Activated naive CD4-positive, alpha-beta T cell treated with anti-CD3 and anti-CD28 coated beads for 36 hours (primary cell): ENCODE results near the gene OR5AC2. TPM values are rescaled to one million over a fixed set of nuclear protein-coding genes. Genes with fewer than 3 reads are reported as not detected.

Source experiments
- CTCF ChIA-PET: fragments of 350-600 bp; sonication (Branson Sonifier 250); formaldehyde crosslinking; loops from one replicate; lab custom pipeline; 2021; ENCODE audit warnings: antibody characterized with exemption; lab: Charles Lee
- DNase-seq: peaks from one replicate; pipeline ENCODE4 v3.0.0-alpha.2; 2020
- H3K27ac Mint-ChIP-seq: one replicate; pipeline ENCODE4 v1.8.0; 2021; ENCODE audit warnings: mild to moderate bottlenecking, mixed read lengths
- H3K27me3 Mint-ChIP-seq: one replicate; pipeline ENCODE4 v1.8.0; 2021; ENCODE audit warnings: low read depth, mixed read lengths
- H3K36me3 Mint-ChIP-seq: one replicate; pipeline ENCODE4 v1.8.0; 2021; ENCODE audit warnings: low read depth, mixed read lengths
- H3K4me1 Mint-ChIP-seq: one replicate; pipeline ENCODE4 v1.8.0; 2021; ENCODE audit warnings: low read depth, mixed read lengths
- H3K4me3 Mint-ChIP-seq: one replicate; pipeline ENCODE4 v1.8.0; 2021; ENCODE audit warnings: mild to moderate bottlenecking, moderate library complexity, mixed read lengths
- H3K9me3 Mint-ChIP-seq: one replicate; pipeline ENCODE4 v1.8.0; 2021; ENCODE audit warnings: mixed read lengths
- intact Hi-C: fragments of 100-400 bp; cut with micrococcal nuclease; formaldehyde crosslinking; loops from one replicate; pipeline ENCODE4 v1.15.1; 2023
- total RNA-seq, 2 experiments: library from RNA; stranded (reverse); gene quantifications; one replicate each; pipeline ENCODE4 v1.2.3, GENCODE V29; 2021

OR5AC2 gene, protein sequence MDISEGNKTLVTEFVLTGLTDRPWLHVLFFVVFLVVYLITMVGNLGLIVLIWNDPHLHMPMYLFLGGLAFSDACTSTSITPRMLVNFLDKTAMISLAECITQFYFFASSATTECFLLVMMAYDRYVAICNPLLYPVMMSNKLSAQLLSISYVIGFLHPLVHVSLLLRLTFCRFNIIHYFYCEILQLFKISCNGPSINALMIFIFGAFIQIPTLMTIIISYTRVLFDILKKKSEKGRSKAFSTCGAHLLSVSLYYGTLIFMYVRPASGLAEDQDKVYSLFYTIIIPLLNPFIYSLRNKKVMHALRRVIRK
- total RNA-seq, result not detected

DNA sequence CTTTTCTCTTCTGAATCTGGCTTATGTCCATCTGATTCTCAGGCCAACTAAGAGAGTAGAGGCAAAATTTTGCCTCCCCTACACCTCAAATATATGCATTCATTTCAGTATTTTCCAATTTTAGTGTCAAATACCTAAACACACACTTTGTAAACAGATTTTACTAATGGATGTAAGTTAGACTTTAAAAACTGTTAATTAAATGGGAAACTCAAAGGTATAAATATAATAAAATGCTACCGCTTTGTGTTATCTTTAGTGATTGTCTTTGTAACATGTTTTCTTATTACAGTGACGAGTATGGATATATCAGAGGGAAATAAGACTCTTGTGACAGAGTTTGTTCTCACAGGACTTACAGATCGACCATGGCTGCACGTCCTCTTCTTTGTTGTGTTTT, at the start of gene OR5AC2:
TSS of gene OR5AC2 (plus strand) at position 301 of the 400 bp plus-strand sequence. CDS start at position 301, 0 bp downstream.
- intact Hi-C loops, result no loop called here
- H3K9me3 Mint-ChIP-seq, result no peaks in the 10 kb centered on the region
- H3K4me1 Mint-ChIP-seq, result no peaks in the 10 kb centered on the region
- H3K4me3 Mint-ChIP-seq, result no peak within 1 kb of the TSS
- no peaks in the 10 kb centered on the region for H3K27me3 Mint-ChIP-seq
- DNase-seq, result no peak
- H3K36me3 Mint-ChIP-seq, result no peaks in the 10 kb centered on the region
- H3K27ac Mint-ChIP-seq, result no peak within 1 kb of the TSS
- CTCF ChIA-PET, result no interaction called here

DNA sequence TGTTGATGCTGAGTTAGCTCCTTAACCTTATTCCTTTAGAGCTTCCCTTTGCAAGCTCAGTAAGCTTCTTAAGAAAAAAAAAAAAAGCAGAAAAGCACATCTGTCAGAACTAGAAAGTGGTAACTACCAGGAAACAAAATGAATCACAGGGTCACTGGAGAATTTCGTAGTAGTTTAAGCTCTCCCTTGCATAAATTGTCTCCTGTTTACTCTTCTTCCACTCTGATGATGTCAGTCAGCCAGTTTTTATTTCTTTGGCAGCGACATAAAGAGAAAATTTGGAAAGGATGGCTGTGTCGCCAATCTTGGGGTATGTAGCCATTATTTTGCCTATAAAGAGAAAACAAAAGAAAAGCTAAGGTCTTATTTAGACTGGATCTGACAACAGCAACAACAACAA, 48.7 kb upstream of the OR5AC2 start:
- DNase-seq, result no peak
- Mint-ChIP-seq H3K4me3 (no peak overlapping the region), H3K27me3 (no peaks in the 10 kb centered on the region), H3K36me3 (no peaks in the 10 kb centered on the region), H3K4me1 (peaks cover 6% of the 10 kb centered on the region), H3K9me3 (peaks cover 3% of the 10 kb centered on the region), H3K27ac (no peak overlapping the region)
- CTCF ChIA-PET, result interaction anchor here (0.6 to 5.8 kb wide), 10 partner anchors 8 to 535 kb away, joined by 3 to 51 read pairs (median 5); partner anchors contain the start of gene CRYBG3
- intact Hi-C loops, result loop anchor here (2.0 to 10.0 kb wide), 3 partner anchors 697 to 934 kb away; partner anchors contain the start of gene DCBLD2

DNA sequence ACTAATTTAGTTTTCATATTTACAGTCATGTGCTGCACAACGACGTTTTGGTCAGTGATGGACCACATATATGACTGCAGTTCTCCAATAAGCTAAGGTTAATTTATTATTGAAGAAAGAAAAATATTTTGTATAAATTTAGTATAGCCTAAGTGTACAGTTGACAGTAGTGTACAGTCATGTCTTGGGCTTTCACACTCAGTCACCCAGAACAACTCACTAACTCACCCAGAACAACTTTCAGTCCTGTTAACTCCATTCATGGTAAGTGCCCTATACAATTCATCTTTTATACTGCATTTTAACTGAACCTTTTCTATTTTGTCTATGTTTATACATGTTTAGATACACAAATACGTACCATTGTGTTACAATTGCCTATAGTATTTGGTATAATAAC, 48.1 kb upstream of the OR5AC2 start:
- Mint-ChIP-seq H3K27ac (no peak overlapping the region), H3K36me3 (no peaks in the 10 kb centered on the region), H3K4me3 (peak overlapping the region; percentile 88), H3K9me3 (peaks cover 3% of the 10 kb centered on the region), H3K4me1 (peaks cover 6% of the 10 kb centered on the region), H3K27me3 (no peaks in the 10 kb centered on the region)
- CTCF ChIA-PET, result interaction anchor here (0.6 to 5.8 kb wide), 15 partner anchors 8 to 559 kb away, joined by 3 to 51 read pairs (median 4); partner anchors contain the start of gene CRYBG3
- DNase-seq, result no peak
- intact Hi-C loops, result loop anchor here (1.0 to 10.0 kb wide), 11 partner anchors 149 to 933 kb away; partner anchors contain the start of genes CLDND1, CPOX and DCBLD2

DNA sequence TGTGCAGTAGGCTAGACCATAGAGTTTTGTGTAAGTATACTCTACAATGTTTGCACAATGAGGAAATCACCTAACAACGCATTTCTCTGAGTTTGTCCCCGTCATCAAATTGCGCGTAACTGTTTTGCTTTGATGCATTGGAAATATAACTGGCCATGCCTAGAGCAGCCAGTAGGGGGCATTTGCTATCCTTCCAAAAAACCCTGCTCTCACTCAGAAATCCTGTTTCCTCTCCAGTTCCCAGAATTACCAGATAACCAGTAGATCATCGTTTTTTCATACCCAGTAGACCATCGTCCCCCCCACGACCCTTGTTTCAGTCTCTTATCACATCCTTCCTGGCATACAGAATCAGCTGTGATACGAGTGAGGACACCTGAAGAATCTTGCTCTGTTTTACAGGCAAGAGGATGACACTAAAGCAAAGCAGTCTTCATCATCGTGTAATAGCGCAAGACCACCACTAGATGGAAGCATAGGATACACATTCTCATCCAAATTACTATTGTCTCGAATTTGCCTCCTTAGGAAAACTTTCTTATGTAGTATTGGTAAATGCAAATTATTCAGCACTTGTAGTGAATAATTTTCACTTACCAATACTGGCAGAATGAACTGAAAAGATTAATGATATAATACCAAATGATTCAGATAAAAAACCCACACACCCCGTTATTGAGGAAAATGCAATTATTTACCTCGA, 47.5 kb upstream of the OR5AC2 start:
- Mint-ChIP-seq H3K36me3 (no peaks in the 10 kb centered on the region), H3K27me3 (no peaks in the 10 kb centered on the region), H3K27ac (peak overlapping the region; percentile 98), H3K4me1 (peaks cover 6% of the 10 kb centered on the region), H3K4me3 (peak overlapping the region; percentile 88), H3K9me3 (peaks cover 3% of the 10 kb centered on the region)
- DNase-seq, result peak; percentile 86
- intact Hi-C loops, result loop anchor here (1.0 to 10.0 kb wide), 11 partner anchors 149 to 933 kb away; partner anchors contain the start of genes CLDND1, CPOX and DCBLD2
- CTCF ChIA-PET, result interaction anchor here (0.7 to 5.8 kb wide), 16 partner anchors 8 to 558 kb away, joined by 3 to 51 read pairs (median 4); no protein-coding TSS in a partner anchor

DNA sequence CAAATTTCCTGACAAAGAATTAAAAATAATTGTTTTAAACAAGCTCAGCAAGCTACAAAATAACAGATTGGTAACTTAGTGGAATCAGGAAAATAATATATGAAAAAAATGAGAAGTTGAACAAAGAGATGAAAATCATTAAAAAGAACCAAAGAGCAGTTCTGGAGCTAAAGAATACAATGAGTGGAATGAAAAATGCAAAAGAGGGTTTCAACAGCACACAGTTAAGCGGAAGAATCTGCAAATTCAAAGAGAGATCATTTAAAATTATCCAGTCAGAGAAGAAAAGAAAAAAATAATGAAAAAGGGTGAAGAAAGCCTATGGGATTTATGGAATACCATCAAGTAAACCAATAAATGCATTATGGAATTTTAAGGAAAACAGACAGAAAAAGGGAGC, 45.6 kb upstream of the OR5AC2 start:
- no peaks in the 10 kb centered on the region for H3K27me3 Mint-ChIP-seq
- no peak for DNase-seq
- CTCF ChIA-PET, result interaction anchor here (1.7 to 5.8 kb wide), 6 partner anchors 15 to 302 kb away, joined by 3 to 51 read pairs (median 16); no protein-coding TSS in a partner anchor
- H3K36me3 Mint-ChIP-seq, result no peaks in the 10 kb centered on the region
- no peak overlapping the region for H3K4me3 Mint-ChIP-seq
- H3K4me1 Mint-ChIP-seq, result peaks cover 6% of the 10 kb centered on the region
- no peak overlapping the region for H3K27ac Mint-ChIP-seq
- intact Hi-C loops, result no loop called here
- H3K9me3 Mint-ChIP-seq, result peaks cover 3% of the 10 kb centered on the region

DNA sequence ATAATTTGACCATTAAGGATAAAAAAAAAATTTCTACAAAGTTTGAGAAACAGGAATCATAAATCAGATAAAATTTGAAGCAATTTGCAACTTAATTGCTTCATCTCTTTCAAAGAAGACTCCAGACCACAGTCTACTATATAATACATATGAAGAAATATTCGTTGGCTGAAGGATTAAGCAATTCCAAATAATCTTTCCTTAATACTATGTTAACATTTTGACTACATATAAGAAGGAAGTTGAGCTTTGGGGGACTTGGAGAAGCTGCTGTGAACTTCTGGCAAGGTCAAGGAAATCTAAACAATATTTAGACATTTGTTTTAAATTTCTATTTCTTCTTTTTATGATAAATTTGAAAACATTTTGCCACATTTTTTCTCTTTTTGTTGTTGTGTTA, 38.4 kb upstream of the OR5AC2 start:
- no peaks in the 10 kb centered on the region for H3K4me1 Mint-ChIP-seq
- CTCF ChIA-PET, result interaction anchor here (0.7 to 0.8 kb wide), 2 partner anchors 9 to 280 kb away, joined by 3 to 4 read pairs; no protein-coding TSS in a partner anchor
- H3K36me3 Mint-ChIP-seq, result no peaks in the 10 kb centered on the region
- no peak overlapping the region for H3K27ac Mint-ChIP-seq
- H3K9me3 Mint-ChIP-seq, result no peaks in the 10 kb centered on the region
- no peak for DNase-seq
- H3K27me3 Mint-ChIP-seq, result peaks cover 3% of the 10 kb centered on the region
- intact Hi-C loops, result no loop called here
- no peak overlapping the region for H3K4me3 Mint-ChIP-seq

DNA sequence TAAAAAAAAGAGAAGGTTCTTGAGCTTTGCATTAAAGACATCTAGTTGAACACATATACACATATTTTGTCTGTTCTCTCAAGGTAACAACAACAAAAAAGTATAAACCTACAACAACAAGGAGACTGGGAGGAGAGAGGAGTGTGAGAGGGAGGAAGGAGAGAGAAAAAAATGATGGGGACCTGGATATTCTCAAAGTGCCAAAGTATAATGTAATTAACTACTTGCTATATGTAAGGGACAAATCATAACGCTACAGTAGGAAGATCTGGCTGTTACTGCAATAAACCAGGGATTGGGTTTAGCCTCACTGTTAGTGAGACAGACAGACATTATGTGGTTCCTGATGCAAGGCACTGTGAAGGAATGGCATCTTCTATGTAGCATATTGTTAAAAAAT, 37.7 kb upstream of the OR5AC2 start:
- Mint-ChIP-seq H3K36me3 (no peaks in the 10 kb centered on the region), H3K27ac (no peak overlapping the region), H3K4me1 (no peaks in the 10 kb centered on the region), H3K4me3 (no peak overlapping the region), H3K9me3 (no peaks in the 10 kb centered on the region), H3K27me3 (peaks cover 3% of the 10 kb centered on the region)
- intact Hi-C loops, result no loop called here
- CTCF ChIA-PET, result interaction anchor here (0.7 kb wide), 1 partner anchor 280 kb away, joined by 3 read pairs; no protein-coding TSS in a partner anchor
- DNase-seq, result no peak

DNA sequence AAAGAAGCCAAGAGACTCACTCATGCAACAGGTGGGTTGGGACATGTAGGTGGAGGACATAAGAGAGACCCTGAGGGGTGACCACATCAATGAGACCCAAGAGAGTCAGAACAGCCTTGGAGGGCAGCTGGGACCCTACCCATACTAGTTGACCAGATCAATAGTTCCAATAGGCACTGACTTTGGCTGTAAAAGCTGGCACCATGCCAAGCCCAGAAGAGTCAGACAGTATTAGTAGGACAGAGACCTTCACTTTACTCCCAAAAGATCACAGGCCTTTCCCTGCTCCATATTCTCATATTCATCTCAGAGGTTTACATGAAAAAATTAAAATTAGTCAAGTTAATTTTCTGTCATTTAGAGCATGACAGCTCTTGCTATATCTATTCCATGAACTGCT, 30.9 kb upstream of the OR5AC2 start:
- Mint-ChIP-seq H3K27me3 (peaks cover 5% of the 10 kb centered on the region), H3K4me3 (no peak overlapping the region), H3K27ac (no peak overlapping the region), H3K4me1 (no peaks in the 10 kb centered on the region), H3K9me3 (no peaks in the 10 kb centered on the region), H3K36me3 (no peaks in the 10 kb centered on the region)
- CTCF ChIA-PET, result no interaction called here
- intact Hi-C loops, result no loop called here
- DNase-seq, result no peak

DNA sequence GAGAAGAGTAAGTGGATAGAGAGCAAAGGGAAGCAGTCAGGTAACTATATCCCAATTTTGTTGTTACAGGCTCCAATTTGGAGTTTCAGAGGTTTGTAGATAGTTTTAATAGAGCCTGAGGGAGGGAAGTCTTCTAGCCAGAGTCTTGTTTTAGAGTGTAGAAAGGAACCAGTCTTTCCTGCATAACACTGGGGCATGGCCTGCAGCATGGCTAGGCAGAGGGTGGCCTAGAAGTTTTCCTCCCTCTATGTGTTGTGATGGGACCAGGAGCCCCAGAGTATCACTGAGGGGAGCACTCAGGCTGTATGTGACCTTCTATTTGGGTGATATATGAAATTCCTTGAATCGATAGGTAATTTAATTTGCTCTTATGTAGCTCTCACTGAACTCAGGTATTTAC, 29.3 kb upstream of the OR5AC2 start:
- Mint-ChIP-seq H3K36me3 (no peaks in the 10 kb centered on the region), H3K9me3 (no peaks in the 10 kb centered on the region), H3K4me3 (no peak overlapping the region), H3K4me1 (no peaks in the 10 kb centered on the region), H3K27ac (no peak overlapping the region), H3K27me3 (peaks cover 2% of the 10 kb centered on the region)
- CTCF ChIA-PET, result no interaction called here
- DNase-seq, result no peak
- intact Hi-C loops, result no loop called here

DNA sequence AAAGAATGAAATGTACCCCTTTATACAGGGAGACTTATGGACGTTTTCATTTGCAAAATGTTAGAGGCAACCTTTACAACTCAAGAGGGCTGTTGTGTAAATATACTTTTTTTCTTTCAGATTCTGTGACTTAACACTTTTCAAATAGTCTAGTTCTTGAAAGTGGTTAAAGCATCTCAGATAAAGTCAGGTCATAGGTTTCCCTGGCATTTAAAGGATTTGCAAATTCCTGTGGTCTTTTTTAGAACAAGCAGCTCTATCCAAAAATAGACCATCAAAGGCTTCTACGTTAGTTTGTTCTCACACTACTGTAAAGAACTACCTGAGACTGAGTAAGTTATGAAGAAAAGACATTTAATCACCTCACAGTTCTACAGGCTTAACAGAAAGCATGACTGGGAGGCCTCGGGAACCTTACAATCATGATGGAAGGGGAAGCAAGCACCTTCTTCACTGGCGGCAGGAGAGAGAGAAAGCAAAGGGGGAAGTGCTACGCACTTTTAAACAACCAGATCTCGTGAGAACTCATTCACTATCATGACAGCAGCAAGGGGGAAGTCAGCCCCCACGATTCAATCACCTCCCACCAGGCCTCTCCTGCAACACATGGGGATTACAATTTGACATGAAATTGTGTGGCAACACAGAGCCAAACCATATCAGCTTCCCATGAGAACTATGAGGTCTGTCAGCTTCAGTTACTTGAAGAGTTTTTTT, 28.6 kb upstream of the OR5AC2 start:
- Mint-ChIP-seq H3K36me3 (no peaks in the 10 kb centered on the region), H3K4me3 (no peak overlapping the region), H3K9me3 (no peaks in the 10 kb centered on the region), H3K27me3 (peaks cover 2% of the 10 kb centered on the region), H3K27ac (no peak overlapping the region), H3K4me1 (no peaks in the 10 kb centered on the region)
- no peak for DNase-seq
- CTCF ChIA-PET, result no interaction called here
- intact Hi-C loops, result no loop called here

DNA sequence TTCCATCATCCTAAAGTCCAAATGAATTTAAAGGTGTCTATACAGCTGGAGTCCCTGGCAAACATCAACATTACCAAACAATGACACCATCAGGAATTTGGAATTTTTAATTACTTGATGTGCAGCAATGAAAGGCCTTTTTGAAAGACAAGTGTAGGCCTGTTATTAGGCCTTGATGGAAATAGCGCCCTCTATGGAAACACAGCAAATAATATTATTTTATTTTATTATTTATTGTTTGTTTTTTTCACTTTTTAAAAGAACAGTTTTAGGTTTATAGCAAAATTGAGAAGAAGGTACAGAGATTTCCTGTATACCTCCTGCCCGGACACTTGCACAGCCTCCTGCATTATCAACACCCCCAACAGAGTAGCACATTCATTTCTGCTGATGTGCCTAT, 18.1 kb upstream of the OR5AC2 start:
- Mint-ChIP-seq H3K9me3 (no peaks in the 10 kb centered on the region), H3K4me1 (no peaks in the 10 kb centered on the region), H3K27me3 (no peaks in the 10 kb centered on the region), H3K27ac (no peak overlapping the region), H3K4me3 (no peak overlapping the region), H3K36me3 (no peaks in the 10 kb centered on the region)
- DNase-seq, result no peak
- CTCF ChIA-PET, result no interaction called here
- intact Hi-C loops, result no loop called here

DNA sequence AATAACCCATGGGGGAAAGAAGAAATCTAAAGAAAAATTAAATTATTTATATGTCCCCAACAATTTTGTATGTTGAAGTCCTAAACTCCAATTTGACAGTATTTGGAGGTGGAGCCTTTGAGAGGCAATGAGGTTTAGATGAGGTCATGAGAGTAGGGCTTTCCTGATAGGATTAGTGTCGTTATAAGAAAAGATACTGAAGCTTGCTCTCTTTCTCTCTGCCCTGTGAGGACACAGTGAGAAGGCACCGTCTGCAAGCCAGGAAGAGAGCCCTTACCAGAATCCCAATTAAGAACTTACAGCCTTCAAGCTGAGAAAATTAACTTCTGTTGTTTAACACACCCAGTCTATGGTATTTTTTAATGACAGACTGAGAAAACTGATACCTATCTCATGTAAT, 16.1 kb upstream of the OR5AC2 start:
- Mint-ChIP-seq H3K4me1 (no peaks in the 10 kb centered on the region), H3K4me3 (no peak overlapping the region), H3K9me3 (no peaks in the 10 kb centered on the region), H3K36me3 (no peaks in the 10 kb centered on the region), H3K27me3 (no peaks in the 10 kb centered on the region), H3K27ac (no peak overlapping the region)
- no peak for DNase-seq
- CTCF ChIA-PET, result interaction anchor here (0.7 to 0.9 kb wide), 2 partner anchors 18 to 32 kb away, joined by 3 to 5 read pairs; no protein-coding TSS in a partner anchor
- intact Hi-C loops, result no loop called here
